WI38 (cell line): Measurements from ENCODE around the gene PASK.

Experiments
- H3K4me3 ChIP-seq: 2 replicates; pipeline ENCODE4 v1.5.1; 2011; ENCODE audit warnings: low read depth, mild to moderate bottlenecking, control low read depth, low read length
- CTCF ChIP-seq: IDR thresholded peaks from 2 replicates; pipeline ENCODE4 v1.5.1; 2012; ENCODE audit warnings: low read depth, mild to moderate bottlenecking, control low read depth, low read length

PASK gene

GRCh38 chr2:241153616-241154015 is 4.3 kb upstream of the PASK start:
- no peak overlapping the region for H3K4me3 ChIP-seq
- no peak for TF ChIP-seq CTCF

- no peak for TF ChIP-seq CTCF
- H3K4me3 ChIP-seq, result no peak overlapping the region
Observed at GRCh38 chr2:241151934-241152660, 2.8 kb upstream of the PASK start.

GRCh38 chr2:241150660-241151530 is 1.6 kb upstream of the PASK start:
- H3K4me3 ChIP-seq, result peak overlapping the region; percentile 92
- TF ChIP-seq CTCF, result no peak

- TF ChIP-seq CTCF, result no peak
- peak within 1 kb of the TSS; percentile 92 for H3K4me3 ChIP-seq
Observed at GRCh38 chr2:241149925-241150659, 820 bp upstream of the PASK start, which contains the start of gene PPP1R7. TSS of gene PPP1R7 (plus strand) at chr2:241150467. CDS start at chr2:241150496, 29 bp downstream.

- TF ChIP-seq CTCF, result no peak
- peak overlapping the region; percentile 92 for H3K4me3 ChIP-seq
Observed at GRCh38 chr2:241149675-241149924, 328 bp upstream of the PASK start.

GRCh38 chr2:241148239-241148638 is 1.0 kb downstream of the PASK start:
- no peak for TF ChIP-seq CTCF
- H3K4me3 ChIP-seq, result peak overlapping the region; percentile 92
